ENCODE measurements around the gene MYBPC2.

DNA sequence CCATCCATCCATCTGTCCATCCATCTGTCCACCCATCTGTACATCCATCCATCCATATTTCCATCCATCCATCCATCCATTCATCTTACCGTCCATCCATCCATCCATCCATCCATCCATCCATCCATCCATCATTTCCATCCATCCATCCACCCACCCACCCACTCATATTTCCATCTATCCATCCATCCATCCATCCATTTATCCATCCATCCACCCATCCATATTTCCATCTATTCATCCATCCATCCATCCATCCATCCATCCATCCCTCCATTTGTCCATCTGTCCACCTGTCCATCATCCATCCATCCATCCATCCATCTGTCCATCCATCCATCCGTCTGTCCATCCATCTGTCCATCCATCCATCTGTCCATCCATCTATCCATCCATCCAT, 23.3 kb downstream of the MYBPC2 start:
- TF ChIP-seq, protein P1, sequence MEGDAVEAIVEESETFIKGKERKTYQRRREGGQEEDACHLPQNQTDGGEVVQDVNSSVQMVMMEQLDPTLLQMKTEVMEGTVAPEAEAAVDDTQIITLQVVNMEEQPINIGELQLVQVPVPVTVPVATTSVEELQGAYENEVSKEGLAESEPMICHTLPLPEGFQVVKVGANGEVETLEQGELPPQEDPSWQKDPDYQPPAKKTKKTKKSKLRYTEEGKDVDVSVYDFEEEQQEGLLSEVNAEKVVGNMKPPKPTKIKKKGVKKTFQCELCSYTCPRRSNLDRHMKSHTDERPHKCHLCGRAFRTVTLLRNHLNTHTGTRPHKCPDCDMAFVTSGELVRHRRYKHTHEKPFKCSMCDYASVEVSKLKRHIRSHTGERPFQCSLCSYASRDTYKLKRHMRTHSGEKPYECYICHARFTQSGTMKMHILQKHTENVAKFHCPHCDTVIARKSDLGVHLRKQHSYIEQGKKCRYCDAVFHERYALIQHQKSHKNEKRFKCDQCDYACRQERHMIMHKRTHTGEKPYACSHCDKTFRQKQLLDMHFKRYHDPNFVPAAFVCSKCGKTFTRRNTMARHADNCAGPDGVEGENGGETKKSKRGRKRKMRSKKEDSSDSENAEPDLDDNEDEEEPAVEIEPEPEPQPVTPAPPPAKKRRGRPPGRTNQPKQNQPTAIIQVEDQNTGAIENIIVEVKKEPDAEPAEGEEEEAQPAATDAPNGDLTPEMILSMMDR (IDR thresholded peaks at IDR 0.05), result no peak
- no peak for TF ChIP-seq POLR2A (IDR thresholded peaks at IDR 0.05)

All from lower leg skin (tissue), 3 donors.